Thoracic aorta (tissue), 2 donors: Measurements from ENCODE around the gene DNM3. TPM values are rescaled to one million over a fixed set of nuclear protein-coding genes. Genes with fewer than 3 reads are reported as not detected.

ENCODE experiments used
- ATAC-seq: fragments of 150-250 bp; one replicate; pipeline ENCODE4 v1.8.0; 2017; ENCODE audit warnings: low read depth; ENCODE audit not compliant: insufficient number of reproducible peaks, low FRiP score
- DNase-seq: peaks from one replicate; pipeline ENCODE4 v3.0.0-alpha.2; 2020; ENCODE audit warnings: low spot score
- H3K27ac ChIP-seq, 2 donors: fragments of 200-600 bp; sonication (generic); 1 replicate in 1 of 2; 2 replicates in 1 of 2; pipeline ENCODE4 v1.5.1; 2016; ENCODE audit warnings: mild to moderate bottlenecking in 2 of 2, moderate library complexity in 2 of 2
- H3K27me3 ChIP-seq: fragments of 200-600 bp; sonication (generic); replicated peaks from 2 replicates; pipeline ENCODE4 v1.6.0; 2016; ENCODE audit warnings: mild to moderate bottlenecking; ENCODE audit not compliant: insufficient read depth
- H3K36me3 ChIP-seq: fragments of 200-600 bp; sonication (generic); one replicate; pipeline ENCODE4 v1.5.1; 2016
- H3K4me1 ChIP-seq, 2 donors: fragments of 200-600 bp; sonication (generic); 1 replicate in 1 of 2; 2 replicates in 1 of 2; pipeline versions ENCODE4 v1.5.1 to v1.6.0; 2016; ENCODE audit warnings: low read depth in 2 of 2, mild to moderate bottlenecking in 1 of 2; ENCODE audit not compliant: control insufficient read depth in 1 of 2
- H3K4me3 ChIP-seq: fragments of 200-600 bp; sonication (generic); 2 replicates; pipeline ENCODE4 v1.5.1; 2016; ENCODE audit warnings: mild to moderate bottlenecking
- H3K9me3 ChIP-seq: fragments of 200-600 bp; sonication (generic); 2 replicates; pipeline ENCODE4 v1.5.1; 2016
- total RNA-seq, 2 donors: library from RNA; depleted of rRNA; stranded (reverse); fragments of >200 nt; gene quantifications; one replicate each; pipeline versions ENCODE4 v1.1.0 to v1.2.3, GENCODE V29; 2016
- TF ChIP-seq, protein P1 (sequence below): fragments of 200-600 bp; sonication (generic); IDR thresholded peaks from one replicate; pipeline ENCODE4 v1.5.1; 2019; ENCODE audit warnings: antibody characterized with exemption

The DNM3 gene
- total RNA-seq, 2 donors from 2014 or later: 5.8 to 7.5 TPM

DNA sequence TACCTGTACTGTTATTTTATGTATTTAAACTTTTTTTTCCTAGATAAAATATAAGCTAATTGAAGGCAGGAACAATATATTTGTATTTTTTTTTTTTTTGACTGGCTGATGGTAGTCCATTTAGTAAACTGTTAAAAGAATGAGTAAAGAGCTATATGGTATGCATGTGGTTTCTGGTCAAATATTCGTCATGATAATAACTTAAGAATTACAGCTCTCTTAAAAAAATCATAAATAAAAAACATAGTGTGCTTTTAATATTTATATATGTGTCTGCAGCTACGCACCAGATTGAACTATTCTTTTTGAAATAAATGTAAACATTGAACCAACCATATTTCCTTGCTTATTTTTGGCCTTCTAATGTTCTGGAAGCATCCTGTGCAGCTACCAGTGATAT, 306.9 kb downstream of the DNM3 start:
- TF ChIP-seq, protein P1, sequence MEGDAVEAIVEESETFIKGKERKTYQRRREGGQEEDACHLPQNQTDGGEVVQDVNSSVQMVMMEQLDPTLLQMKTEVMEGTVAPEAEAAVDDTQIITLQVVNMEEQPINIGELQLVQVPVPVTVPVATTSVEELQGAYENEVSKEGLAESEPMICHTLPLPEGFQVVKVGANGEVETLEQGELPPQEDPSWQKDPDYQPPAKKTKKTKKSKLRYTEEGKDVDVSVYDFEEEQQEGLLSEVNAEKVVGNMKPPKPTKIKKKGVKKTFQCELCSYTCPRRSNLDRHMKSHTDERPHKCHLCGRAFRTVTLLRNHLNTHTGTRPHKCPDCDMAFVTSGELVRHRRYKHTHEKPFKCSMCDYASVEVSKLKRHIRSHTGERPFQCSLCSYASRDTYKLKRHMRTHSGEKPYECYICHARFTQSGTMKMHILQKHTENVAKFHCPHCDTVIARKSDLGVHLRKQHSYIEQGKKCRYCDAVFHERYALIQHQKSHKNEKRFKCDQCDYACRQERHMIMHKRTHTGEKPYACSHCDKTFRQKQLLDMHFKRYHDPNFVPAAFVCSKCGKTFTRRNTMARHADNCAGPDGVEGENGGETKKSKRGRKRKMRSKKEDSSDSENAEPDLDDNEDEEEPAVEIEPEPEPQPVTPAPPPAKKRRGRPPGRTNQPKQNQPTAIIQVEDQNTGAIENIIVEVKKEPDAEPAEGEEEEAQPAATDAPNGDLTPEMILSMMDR: no peak
- Histone ChIP-seq H3K4me3 (no peak overlapping the region), H3K9me3 (no peaks in the 10 kb centered on the region), H3K27ac (no peak overlapping the region), H3K36me3 (no peaks in the 10 kb centered on the region), H3K4me1 (peaks cover 3 to 16% of the 10 kb centered on the region in 2 donors), H3K27me3 (no peaks in the 10 kb centered on the region)
- DNase-seq (no peak), ATAC-seq (no peak)

- TF ChIP-seq, protein P1: no peak
- H3K27ac ChIP-seq: no peak overlapping the region
- no peaks in the 10 kb centered on the region for H3K36me3 ChIP-seq
- no peak overlapping the region for H3K4me3 ChIP-seq
- peaks cover 3 to 16% of the 10 kb centered on the region in 2 donors for H3K4me1 ChIP-seq
- no peak for DNase-seq
- no peaks in the 10 kb centered on the region for H3K9me3 ChIP-seq
- no peaks in the 10 kb centered on the region for H3K27me3 ChIP-seq
- no peak for ATAC-seq
These were observed 307.4 kb downstream of the DNM3 start for GRCh38 chr1:172148707-172149106.

DNA sequence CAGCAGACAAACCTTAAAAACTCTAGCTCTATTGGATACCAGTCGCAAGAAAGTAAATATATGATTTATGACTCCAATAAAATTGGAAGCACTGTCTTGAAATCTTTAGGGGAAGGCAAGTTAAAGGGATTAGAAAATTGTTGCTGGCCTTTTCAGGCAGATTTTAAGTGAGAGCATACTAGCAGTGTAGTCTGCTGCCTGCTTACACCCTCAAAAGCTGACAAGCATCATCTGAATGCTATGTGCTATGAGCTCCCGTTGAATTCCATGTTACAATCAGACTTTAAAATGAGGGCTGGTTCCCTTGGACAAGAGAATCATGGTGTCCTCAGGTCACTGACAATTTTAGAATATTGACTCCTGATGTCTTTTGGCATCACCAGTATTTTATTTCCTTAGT, 308.0 kb downstream of the DNM3 start:
- no peak overlapping the region for H3K27ac ChIP-seq
- peaks cover 3 to 18% of the 10 kb centered on the region in 2 donors for H3K4me1 ChIP-seq
- H3K27me3 ChIP-seq: no peaks in the 10 kb centered on the region
- H3K36me3 ChIP-seq: no peaks in the 10 kb centered on the region
- ATAC-seq (no peak), DNase-seq (no peak)
- H3K9me3 ChIP-seq: no peaks in the 10 kb centered on the region
- TF ChIP-seq, protein P1: no peak
- no peak overlapping the region for H3K4me3 ChIP-seq

DNA sequence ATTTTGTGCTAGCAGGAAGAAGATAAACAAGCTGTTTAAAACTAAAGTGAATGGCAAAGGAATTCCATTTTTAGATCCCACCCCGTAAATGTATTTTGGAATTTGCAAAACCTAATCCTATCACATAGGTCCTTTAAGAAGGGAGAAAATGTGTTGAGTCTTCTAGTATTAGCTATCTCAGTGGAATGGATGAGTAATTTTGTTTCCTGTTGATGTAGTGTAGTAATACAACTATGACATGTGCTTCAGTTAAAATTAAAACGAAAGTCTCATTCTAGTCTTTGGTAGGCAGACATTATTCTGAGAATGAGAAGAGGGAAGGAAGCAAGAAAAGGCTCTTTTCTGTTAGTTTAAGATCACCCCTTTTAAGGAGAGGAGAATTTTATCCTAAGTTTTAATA, 313.3 kb downstream of the DNM3 start:
- no peaks in the 10 kb centered on the region for H3K9me3 ChIP-seq
- H3K27ac ChIP-seq: peak overlapping the region in 1 of 2 donors; percentile 5
- H3K4me1 ChIP-seq: peaks cover 8 to 13% of the 10 kb centered on the region in 2 donors
- no peaks in the 10 kb centered on the region for H3K36me3 ChIP-seq
- TF ChIP-seq, protein P1: no peak
- DNase-seq (no peak), ATAC-seq (peak; percentile 73)
- peak overlapping the region; percentile 0 for H3K4me3 ChIP-seq
- no peaks in the 10 kb centered on the region for H3K27me3 ChIP-seq

DNA sequence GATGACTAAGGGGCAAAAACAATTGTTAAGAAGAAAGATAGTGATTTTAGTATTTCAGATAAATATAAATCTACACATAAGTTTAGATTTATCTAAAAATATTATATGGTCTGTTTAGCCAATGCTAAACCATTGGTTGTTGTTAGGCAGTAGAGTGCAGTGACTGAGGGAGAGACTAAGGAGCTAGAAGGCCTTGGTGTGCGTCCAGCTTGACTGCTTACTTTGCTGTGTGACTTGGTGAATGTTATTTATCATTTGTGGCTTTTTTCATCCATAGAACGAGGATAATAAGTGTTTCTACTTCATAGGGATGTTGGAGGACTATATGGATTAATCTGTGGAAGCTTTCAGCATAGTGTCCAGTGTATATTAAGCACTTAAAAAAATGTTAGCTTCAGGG, 314.5 kb downstream of the DNM3 start:
- H3K27me3 ChIP-seq: no peaks in the 10 kb centered on the region
- H3K4me3 ChIP-seq: no peak overlapping the region
- H3K9me3 ChIP-seq: no peaks in the 10 kb centered on the region
- H3K4me1 ChIP-seq: peaks cover 8 to 13% of the 10 kb centered on the region in 2 donors
- ATAC-seq (no peak), DNase-seq (no peak)
- TF ChIP-seq, protein P1: no peak
- no peaks in the 10 kb centered on the region for H3K36me3 ChIP-seq
- H3K27ac ChIP-seq: no peak overlapping the region
